ENCODE results near the gene ST3GAL5. TPM values are rescaled to one million over a fixed set of nuclear protein-coding genes. Genes with fewer than 3 reads are reported as not detected.

ST3GAL5 gene
- total RNA-seq, 1 donor from 2014 or later, result 20.0 TPM

GRCh38 chr2:85838181-85838580 lies 50.6 kb downstream of the ST3GAL5 start:
- no peak overlapping the region for H3K27ac Mint-ChIP-seq (ENCODE audit: unreplicated experiment)
- H3K27ac ChIP-seq (ENCODE audit: low read depth, low read length), result no peak overlapping the region
- H3K4me2 ChIP-seq (ENCODE audit: low read length), result no peak overlapping the region
- H3K4me3 ChIP-seq (ENCODE audit: insufficient read depth, low read depth, low read length), result no peak overlapping the region
- no peaks in the 10 kb centered on the region for H3K9me3 ChIP-seq (ENCODE audit: insufficient read depth, low read depth, low read length)
- no peaks in the 10 kb centered on the region for H4K20me1 ChIP-seq (ENCODE audit: insufficient read depth, low read length)
- H3K9me3 Mint-ChIP-seq (ENCODE audit: unreplicated experiment), result peaks cover 13% of the 10 kb centered on the region
- no peaks in the 10 kb centered on the region for H3K79me2 ChIP-seq (ENCODE audit: insufficient read depth, low read length)
- no peak for DNase-seq (ENCODE audit: low read depth)
- H3K27me3 ChIP-seq (ENCODE audit: insufficient read depth, low read length), result no peaks in the 10 kb centered on the region
- H3K36me3 Mint-ChIP-seq (ENCODE audit: low read depth, unreplicated experiment), result peaks cover 22% of the 10 kb centered on the region
- H3K36me3 ChIP-seq (ENCODE audit: insufficient read depth, low read length), result no peaks in the 10 kb centered on the region
- FAIRE-seq, result no peak
- no peaks in the 10 kb centered on the region for H3K4me1 Mint-ChIP-seq (ENCODE audit: low read depth, unreplicated experiment)
- H3K4me3 Mint-ChIP-seq (ENCODE audit: unreplicated experiment), result no peak overlapping the region
- H3K4me1 ChIP-seq (ENCODE audit: insufficient read depth, low read length), result no peaks in the 10 kb centered on the region
- H3K9ac ChIP-seq (ENCODE audit: low read length), result no peak overlapping the region
- no peaks in the 10 kb centered on the region for H3K27me3 Mint-ChIP-seq (ENCODE audit: low read depth, unreplicated experiment)
- no peak overlapping the region for H2AFZ ChIP-seq (ENCODE audit: low read depth, low read length)
- no peak for TF ChIP-seq CTCF (IDR thresholded peaks at IDR 0.05; ENCODE audit: insufficient read depth, low read depth, low read length)
- no peak for TF ChIP-seq EZH2 (IDR thresholded peaks at IDR 0.05; ENCODE audit: insufficient read depth, low read length)

GRCh38 chr2:85834466-85834865 lies 54.3 kb downstream of the ST3GAL5 start:
- Mint-ChIP-seq H3K27me3 (ENCODE audit: low read depth, unreplicated experiment) (no peaks in the 10 kb centered on the region), H3K4me3 (ENCODE audit: unreplicated experiment) (no peak overlapping the region), H3K9me3 (ENCODE audit: unreplicated experiment) (peaks cover 15% of the 10 kb centered on the region), H3K36me3 (ENCODE audit: low read depth, unreplicated experiment) (peaks cover 10% of the 10 kb centered on the region), H3K4me1 (ENCODE audit: low read depth, unreplicated experiment) (no peaks in the 10 kb centered on the region), H3K27ac (ENCODE audit: unreplicated experiment) (no peak overlapping the region)
- DNase-seq (ENCODE audit: low read depth), result no peak
- TF ChIP-seq EZH2 (IDR thresholded peaks at IDR 0.05; ENCODE audit: insufficient read depth, low read length), result no peak
- H2AFZ ChIP-seq (ENCODE audit: low read depth, low read length), result no peak overlapping the region
- FAIRE-seq, result no peak
- no peaks in the 10 kb centered on the region for H3K9me3 ChIP-seq (ENCODE audit: insufficient read depth, low read depth, low read length)
- H4K20me1 ChIP-seq (ENCODE audit: insufficient read depth, low read length), result no peaks in the 10 kb centered on the region
- no peak overlapping the region for H3K27ac ChIP-seq (ENCODE audit: low read depth, low read length)
- H3K36me3 ChIP-seq (ENCODE audit: insufficient read depth, low read length), result no peaks in the 10 kb centered on the region
- H3K9ac ChIP-seq (ENCODE audit: low read length), result no peak overlapping the region
- H3K27me3 ChIP-seq (ENCODE audit: insufficient read depth, low read length), result no peaks in the 10 kb centered on the region
- no peaks in the 10 kb centered on the region for H3K4me1 ChIP-seq (ENCODE audit: insufficient read depth, low read length)
- no peak overlapping the region for H3K4me3 ChIP-seq (ENCODE audit: insufficient read depth, low read depth, low read length)
- no peaks in the 10 kb centered on the region for H3K79me2 ChIP-seq (ENCODE audit: insufficient read depth, low read length)
- H3K4me2 ChIP-seq (ENCODE audit: low read length), result no peak overlapping the region

GRCh38 chr2:85831735-85832134 lies 57.1 kb downstream of the ST3GAL5 start:
- Histone ChIP-seq H2AFZ (ENCODE audit: low read depth, low read length) (no peak overlapping the region), H3K27ac (ENCODE audit: low read depth, low read length) (no peak overlapping the region)

More at GRCh38 chr2:85831735-85832134, 57.1 kb downstream of the ST3GAL5 start:
- no peak overlapping the region for H3K4me2 ChIP-seq (ENCODE audit: low read length)
- Mint-ChIP-seq H3K36me3 (ENCODE audit: low read depth, unreplicated experiment) (no peaks in the 10 kb centered on the region), H3K9me3 (ENCODE audit: unreplicated experiment) (peaks cover 11% of the 10 kb centered on the region), H3K4me1 (ENCODE audit: low read depth, unreplicated experiment) (peaks cover 4% of the 10 kb centered on the region), H3K27me3 (ENCODE audit: low read depth, unreplicated experiment) (peaks cover 11% of the 10 kb centered on the region), H3K4me3 (ENCODE audit: unreplicated experiment) (no peak overlapping the region), H3K27ac (ENCODE audit: unreplicated experiment) (no peak overlapping the region)
- no peaks in the 10 kb centered on the region for H3K4me1 ChIP-seq (ENCODE audit: insufficient read depth, low read length)
- FAIRE-seq, result no peak
- DNase-seq (ENCODE audit: low read depth), result no peak
- H3K9ac ChIP-seq (ENCODE audit: low read length), result no peak overlapping the region
- no peaks in the 10 kb centered on the region for H3K36me3 ChIP-seq (ENCODE audit: insufficient read depth, low read length)
- no peaks in the 10 kb centered on the region for H3K27me3 ChIP-seq (ENCODE audit: insufficient read depth, low read length)
- TF ChIP-seq CTCF (IDR thresholded peaks at IDR 0.05; ENCODE audit: insufficient read depth, low read depth, low read length), result no peak
- TF ChIP-seq EZH2 (IDR thresholded peaks at IDR 0.05; ENCODE audit: insufficient read depth, low read length), result no peak
- no peaks in the 10 kb centered on the region for H4K20me1 ChIP-seq (ENCODE audit: insufficient read depth, low read length)
- H3K9me3 ChIP-seq (ENCODE audit: insufficient read depth, low read depth, low read length), result no peaks in the 10 kb centered on the region
- H3K4me3 ChIP-seq (ENCODE audit: insufficient read depth, low read depth, low read length), result no peak overlapping the region
- no peaks in the 10 kb centered on the region for H3K79me2 ChIP-seq (ENCODE audit: insufficient read depth, low read length)

All from astrocyte (in vitro differentiated cells and primary cell).